GM23338 (cell line): ENCODE data around the gene NR1I2.

Source experiments
- CREB1 ChIP-seq: fragments of 250-450 bp; sonication (Bioruptor Pico); IDR thresholded peaks from 2 replicates; pipeline ENCODE4 v1.5.0; 2020; ENCODE audit warnings: low read depth, mild to moderate bottlenecking, moderate library complexity
- CTCF ChIP-seq, 2 experiments: fragments of 200-600 bp in 1 of 2; sonication (generic) in 1 of 2; conservative IDR thresholded peaks; 2 replicates each; pipeline versions ENCODE4 v1.5.1 to v1.6.1; 2016 to 2017; ENCODE audit warnings: antibody characterized with exemption in 2 of 2, low read depth in 2 of 2, mild to moderate bottlenecking in 2 of 2, moderate library complexity in 1 of 2
- EZH2 ChIP-seq: fragments of 200-600 bp; sonication (generic); IDR thresholded peaks from one replicate; pipeline ENCODE4 v1.8.0; 2017; ENCODE audit warnings: antibody characterized with exemption, mild to moderate bottlenecking, low read depth; ENCODE audit not compliant: unreplicated experiment
- EZH2phosphoT487 ChIP-seq: fragments of 200-600 bp; sonication (generic); IDR thresholded peaks from one replicate; pipeline ENCODE4 v1.8.1; 2018; ENCODE audit warnings: antibody characterized with exemption; ENCODE audit not compliant: unreplicated experiment
- NANOG ChIP-seq: IDR thresholded peaks from 2 replicates; pipeline ENCODE4 v1.6.1; 2016; ENCODE audit warnings: antibody characterized with exemption, borderline replicate concordance
- POLR2AphosphoS5 ChIP-seq: IDR thresholded peaks from 2 replicates; pipeline ENCODE4 v1.6.1; 2016; ENCODE audit warnings: antibody characterized with exemption, low read depth
- ZNF114 ChIP-seq: fragments of 250-450 bp; sonication (Bioruptor Pico); IDR thresholded peaks from 2 replicates; pipeline ENCODE4 v1.5.0; 2020; ENCODE audit warnings: mild to moderate bottlenecking, moderate library complexity
- TF ChIP-seq, protein P1 (sequence below): IDR thresholded peaks from one replicate; pipeline ENCODE4 v1.6.1; 2018; ENCODE audit warnings: antibody characterized with exemption; ENCODE audit not compliant: unreplicated experiment

GRCh38 chr3:119733812-119734211, 48.1 kb upstream of the NR1I2 start:
- no peak for TF ChIP-seq CTCF (conservative IDR thresholded peaks at IDR 0.05; ENCODE audit: low read depth in 2 of 2)
- no peak for TF ChIP-seq EZH2
- TF ChIP-seq, protein P1, sequence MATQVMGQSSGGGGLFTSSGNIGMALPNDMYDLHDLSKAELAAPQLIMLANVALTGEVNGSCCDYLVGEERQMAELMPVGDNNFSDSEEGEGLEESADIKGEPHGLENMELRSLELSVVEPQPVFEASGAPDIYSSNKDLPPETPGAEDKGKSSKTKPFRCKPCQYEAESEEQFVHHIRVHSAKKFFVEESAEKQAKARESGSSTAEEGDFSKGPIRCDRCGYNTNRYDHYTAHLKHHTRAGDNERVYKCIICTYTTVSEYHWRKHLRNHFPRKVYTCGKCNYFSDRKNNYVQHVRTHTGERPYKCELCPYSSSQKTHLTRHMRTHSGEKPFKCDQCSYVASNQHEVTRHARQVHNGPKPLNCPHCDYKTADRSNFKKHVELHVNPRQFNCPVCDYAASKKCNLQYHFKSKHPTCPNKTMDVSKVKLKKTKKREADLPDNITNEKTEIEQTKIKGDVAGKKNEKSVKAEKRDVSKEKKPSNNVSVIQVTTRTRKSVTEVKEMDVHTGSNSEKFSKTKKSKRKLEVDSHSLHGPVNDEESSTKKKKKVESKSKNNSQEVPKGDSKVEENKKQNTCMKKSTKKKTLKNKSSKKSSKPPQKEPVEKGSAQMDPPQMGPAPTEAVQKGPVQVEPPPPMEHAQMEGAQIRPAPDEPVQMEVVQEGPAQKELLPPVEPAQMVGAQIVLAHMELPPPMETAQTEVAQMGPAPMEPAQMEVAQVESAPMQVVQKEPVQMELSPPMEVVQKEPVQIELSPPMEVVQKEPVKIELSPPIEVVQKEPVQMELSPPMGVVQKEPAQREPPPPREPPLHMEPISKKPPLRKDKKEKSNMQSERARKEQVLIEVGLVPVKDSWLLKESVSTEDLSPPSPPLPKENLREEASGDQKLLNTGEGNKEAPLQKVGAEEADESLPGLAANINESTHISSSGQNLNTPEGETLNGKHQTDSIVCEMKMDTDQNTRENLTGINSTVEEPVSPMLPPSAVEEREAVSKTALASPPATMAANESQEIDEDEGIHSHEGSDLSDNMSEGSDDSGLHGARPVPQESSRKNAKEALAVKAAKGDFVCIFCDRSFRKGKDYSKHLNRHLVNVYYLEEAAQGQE = no peak
- TF ChIP-seq EZH2phosphoT487 = no peak
- no peak for TF ChIP-seq POLR2AphosphoS5
- TF ChIP-seq CREB1 (CRISPR knock-in tag) = no peak
- no peak for TF ChIP-seq ZNF114 (CRISPR knock-in tag)
- no peak for TF ChIP-seq NANOG
